H1 (cell line): Measurements from ENCODE around the gene PPP1R27. TPM values are rescaled to one million over a fixed set of nuclear protein-coding genes. Genes with fewer than 3 reads are reported as not detected.

Experiments
- CHD7 ChIP-seq: fragments of 300-600 bp; sonication (generic); IDR thresholded peaks from 2 replicates; pipeline ENCODE4 v1.7.1; 2012; ENCODE audit warnings: low read length, moderate library complexity, mild to moderate bottlenecking, inconsistent platforms; ENCODE audit not compliant: insufficient replicate concordance
- GABPA ChIP-seq: IDR thresholded peaks from 2 replicates; pipeline ENCODE4 v1.6.1; 2011; ENCODE audit warnings: mild to moderate bottlenecking, low read length, moderate library complexity, borderline replicate concordance; ENCODE audit not compliant: insufficient read depth
- RAD21 ChIP-seq, 2 experiments: IDR thresholded peaks in 1 of 2; conservative IDR thresholded peaks in 1 of 2; 2 replicates each; pipeline ENCODE4 v1.6.1; 2011; ENCODE audit warnings: low read depth in 2 of 2, low read length in 2 of 2, improper control_type of control experiment in 1 of 2, inconsistent platforms in 1 of 2, mild to moderate bottlenecking in 1 of 2, moderate library complexity in 1 of 2
- polyA plus RNA-seq, 7 experiments: library from polyadenylated mRNA; depleted of rRNA in 3 of 7; stranded (reverse) in 5 of 7; unstranded in 2 of 7; fragments of >200 nt in 5 of 7; fragments of 200-250 nt in 2 of 7; gene quantifications; 1 replicate in 5 of 7; 2 replicates in 1 of 7; 4 replicates in 1 of 7; pipeline versions ENCODE4 v1.2.1 to v1.2.3, GENCODE V29; 2011 to 2013; ENCODE audit warnings: missing spikeins in 2 of 7, mixed read lengths in 2 of 7
- total RNA-seq: library from RNA; stranded (reverse); fragmentation: NEBNext Ultra II Directional; extraction: Animal tissue kit (Norgen Biotek cat#: 25700); gene quantifications from 2 replicates; pipeline ENCODE4 v1.2.1, GENCODE V29; 2021

PPP1R27 gene
- total and polyA plus RNA-seq, 2 of the 8 experiments (the other 6 are each of a cell fraction or from before 2014, with no cell fraction given) = 0.27 TPM; not detected in 1

GRCh38 chr17:81824595-81824994 is 10.3 kb downstream of the PPP1R27 start (continued):
- TF ChIP-seq CHD7 (no peak), GABPA (no peak), RAD21 (IDR thresholded peaks at IDR 0.05 in 1 of 2, conservative IDR thresholded peaks at IDR 0.05 in 1 of 2; ENCODE audit: low read depth in 2 of 2, low read length in 2 of 2) (no peak)
